ENCODE measurements around the gene CS. TPM values are rescaled to one million over a fixed set of nuclear protein-coding genes. Genes with fewer than 3 reads are reported as not detected.
A peak's percentile ranks its signal among the peaks of the same experiment; 100 is the strongest.
"Not testable (repeated sequence)": the region's sequence is repeated elsewhere in the genome, so short reads cannot be mapped to it uniquely, and the experiment has no call there.

Gene CS
- total RNA-seq, 1 donor from 2014 or later = 67.4 TPM

DNA sequence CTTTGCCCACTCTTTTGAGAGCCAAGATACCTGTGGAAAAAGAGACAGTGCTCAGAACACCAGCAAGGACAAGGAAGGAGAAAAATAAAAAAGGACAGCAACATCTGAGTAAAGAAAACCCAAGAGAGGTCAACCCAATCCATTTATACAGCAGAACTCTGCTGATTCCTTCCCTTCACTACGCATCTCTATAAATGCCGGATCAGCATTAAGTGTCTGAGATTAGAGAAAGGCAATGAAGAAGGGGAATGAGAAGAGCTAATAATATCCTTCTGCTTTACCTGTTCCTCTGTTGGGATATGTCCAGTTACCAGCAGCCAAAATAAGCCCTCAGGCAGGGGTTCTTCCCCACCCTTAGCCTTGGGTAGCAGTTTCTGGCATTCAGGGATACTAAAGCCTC is 17.6 kb downstream of the CS start:
- ATAC-seq = no peak
- no peak for DNase-seq (ENCODE audit: low spot score)

DNA sequence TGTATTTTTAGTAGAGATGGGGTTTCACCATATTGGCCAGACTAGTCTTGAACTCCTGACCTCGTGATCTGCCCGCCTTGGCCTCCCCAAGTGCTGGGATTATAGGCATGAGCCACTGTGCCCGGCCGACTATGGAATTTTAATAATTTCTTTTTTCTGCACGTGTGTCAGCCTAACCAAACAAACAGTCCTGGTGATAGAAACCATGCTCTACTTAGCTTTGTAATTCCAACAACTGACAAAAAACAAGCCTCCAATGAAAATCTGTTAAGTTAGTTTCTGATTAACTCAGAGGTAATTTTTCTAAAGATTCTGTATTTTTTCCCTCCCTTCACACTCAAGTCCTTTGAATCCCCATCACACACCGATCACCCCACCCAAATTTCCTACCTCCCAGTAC is 18.1 kb downstream of the CS start:
- DNase-seq (ENCODE audit: low spot score) (no peak), ATAC-seq (no peak)

DNA sequence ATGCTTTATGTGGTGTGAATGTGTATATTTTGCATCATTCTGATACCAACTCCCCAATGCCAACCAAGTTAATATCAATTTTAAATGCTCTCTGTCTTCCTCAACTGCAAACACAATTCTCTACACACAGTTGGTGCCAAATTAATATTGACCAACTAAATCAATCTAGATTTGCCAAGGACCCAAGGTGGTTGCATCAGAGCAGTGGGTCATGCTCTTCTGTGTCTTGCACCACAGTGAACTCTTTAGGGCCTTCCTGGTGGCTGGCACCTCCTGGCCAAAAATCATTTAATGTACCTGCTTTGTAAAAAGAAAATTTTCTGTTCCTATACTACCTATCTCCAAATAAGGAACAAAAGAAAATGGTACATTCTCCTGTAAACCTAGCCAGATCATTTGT is 19.3 kb downstream of the CS start:
- DNase-seq (ENCODE audit: low spot score) = peak; percentile 76
- ATAC-seq = peak; percentile 86

DNA sequence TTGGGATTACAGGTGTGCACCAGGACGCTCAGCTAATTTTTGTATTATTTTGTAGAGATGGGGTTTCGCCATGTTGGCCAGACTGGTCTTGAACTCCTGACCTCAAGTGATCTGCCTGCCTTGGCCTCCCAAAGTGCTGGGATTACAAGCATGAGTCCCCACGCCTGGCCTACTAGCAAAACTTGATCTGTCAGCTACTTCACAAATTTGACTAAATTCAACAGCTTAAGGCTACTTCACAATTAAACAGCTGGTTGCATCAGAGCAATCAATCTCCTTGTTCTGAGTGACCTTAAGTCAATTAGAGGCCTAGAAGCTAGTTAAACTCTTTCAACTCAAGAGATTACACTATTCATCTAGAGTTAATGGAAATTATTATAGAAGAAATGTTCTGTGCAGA is 21.2 kb downstream of the CS start:
- no peak for ATAC-seq

DNA sequence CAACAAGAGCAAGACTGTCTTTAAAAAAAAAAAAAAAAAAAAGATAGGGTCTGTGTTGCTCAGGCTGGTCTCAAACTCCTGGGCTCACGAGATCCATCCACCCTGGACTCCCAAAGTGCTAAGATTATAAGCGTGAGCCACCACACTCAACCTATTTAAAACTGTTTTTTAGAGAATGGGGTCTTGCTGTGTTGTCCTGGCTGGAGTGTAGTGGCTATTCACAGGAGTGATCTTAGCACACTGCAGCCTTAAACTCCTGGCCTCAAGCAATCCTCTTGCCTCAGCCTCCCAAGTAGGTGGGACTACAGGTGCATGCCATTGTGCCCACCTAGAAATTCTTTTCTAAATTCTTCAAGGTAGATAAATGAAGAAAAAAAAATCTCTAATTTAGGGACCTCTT is 25.8 kb downstream of the CS start:
- no peak for ATAC-seq
- DNase-seq (ENCODE audit: low spot score) = no peak

More for the DNA sequence above, 21.2 kb downstream of the CS start:
- DNase-seq (ENCODE audit: low spot score) = no peak

DNA sequence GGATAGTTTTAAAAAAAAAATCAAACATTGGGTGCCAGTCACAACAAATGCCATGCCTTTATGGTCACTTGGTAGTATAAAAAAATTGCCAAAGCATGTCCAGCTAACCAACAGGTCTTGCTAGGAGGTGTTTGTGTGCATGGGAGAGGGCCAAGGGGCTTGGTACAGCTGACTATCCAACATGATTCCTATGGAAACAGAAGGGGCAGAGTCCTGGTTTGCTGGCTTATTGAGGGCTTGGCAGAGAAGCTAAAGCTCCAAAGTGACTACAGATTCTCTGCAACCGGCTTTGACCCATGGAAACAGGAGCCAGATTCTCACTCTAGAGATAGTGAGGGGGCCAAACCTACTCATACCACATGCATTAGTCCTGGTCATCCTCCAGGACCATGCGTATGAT is 27.7 kb downstream of the CS start:
- peak; percentile 83 for ATAC-seq
- DNase-seq (ENCODE audit: low spot score) = peak; percentile 81

DNA sequence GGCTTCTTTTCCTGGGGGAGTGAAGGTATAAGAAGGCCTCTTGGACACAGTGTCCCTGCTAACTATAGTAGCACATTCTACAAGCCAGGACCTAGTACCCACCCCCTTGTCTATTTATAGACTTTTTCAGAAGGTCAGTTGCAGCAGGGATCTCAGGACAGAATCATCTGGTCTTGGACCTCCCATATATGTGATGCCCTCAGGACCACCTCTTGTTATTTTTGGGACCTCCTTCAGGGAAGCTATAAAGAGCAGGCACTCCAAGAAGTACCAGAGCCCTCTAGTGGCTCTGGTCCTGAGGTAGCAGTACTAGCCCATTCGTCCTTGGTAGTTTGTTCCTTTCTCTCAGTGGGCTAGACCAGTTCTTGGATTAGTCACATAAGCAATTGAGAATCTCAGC is 29.1 kb downstream of the CS start:
- ATAC-seq = no peak
- DNase-seq (ENCODE audit: low spot score) = no peak

DNA sequence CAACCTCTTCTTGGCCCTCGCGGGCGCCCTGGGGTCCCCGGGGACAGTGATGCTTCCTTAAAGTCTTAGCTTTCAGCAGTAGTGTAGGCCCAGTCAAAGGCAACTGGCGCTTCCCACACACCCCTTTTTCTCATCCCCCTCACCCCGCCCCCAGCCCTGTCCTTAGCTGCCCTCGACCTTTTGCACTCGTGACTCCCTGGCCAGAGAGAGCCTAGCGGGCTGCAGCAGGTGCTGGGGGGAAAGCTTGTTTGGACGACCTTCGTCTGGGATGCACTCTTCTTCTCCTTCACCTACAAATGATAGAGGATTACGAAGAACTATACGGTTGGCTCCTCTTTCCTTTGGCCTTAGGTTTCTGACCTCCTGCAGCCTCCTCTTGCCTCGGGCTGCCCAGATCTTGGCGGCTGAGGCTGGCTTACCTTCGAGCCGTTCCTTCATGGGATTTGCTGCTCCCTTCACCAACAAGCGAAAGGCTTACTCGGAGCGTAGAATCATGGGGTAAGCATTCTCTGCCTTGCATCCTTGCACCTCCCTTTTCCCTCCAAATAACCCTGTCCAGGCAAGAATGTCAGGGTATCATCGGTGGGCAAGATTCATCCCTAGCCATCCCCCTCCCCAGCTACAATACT is 32.6 kb downstream of the CS start:
- DNase-seq (ENCODE audit: low spot score) = peak; percentile 79
- ATAC-seq = peak; percentile 73

DNA sequence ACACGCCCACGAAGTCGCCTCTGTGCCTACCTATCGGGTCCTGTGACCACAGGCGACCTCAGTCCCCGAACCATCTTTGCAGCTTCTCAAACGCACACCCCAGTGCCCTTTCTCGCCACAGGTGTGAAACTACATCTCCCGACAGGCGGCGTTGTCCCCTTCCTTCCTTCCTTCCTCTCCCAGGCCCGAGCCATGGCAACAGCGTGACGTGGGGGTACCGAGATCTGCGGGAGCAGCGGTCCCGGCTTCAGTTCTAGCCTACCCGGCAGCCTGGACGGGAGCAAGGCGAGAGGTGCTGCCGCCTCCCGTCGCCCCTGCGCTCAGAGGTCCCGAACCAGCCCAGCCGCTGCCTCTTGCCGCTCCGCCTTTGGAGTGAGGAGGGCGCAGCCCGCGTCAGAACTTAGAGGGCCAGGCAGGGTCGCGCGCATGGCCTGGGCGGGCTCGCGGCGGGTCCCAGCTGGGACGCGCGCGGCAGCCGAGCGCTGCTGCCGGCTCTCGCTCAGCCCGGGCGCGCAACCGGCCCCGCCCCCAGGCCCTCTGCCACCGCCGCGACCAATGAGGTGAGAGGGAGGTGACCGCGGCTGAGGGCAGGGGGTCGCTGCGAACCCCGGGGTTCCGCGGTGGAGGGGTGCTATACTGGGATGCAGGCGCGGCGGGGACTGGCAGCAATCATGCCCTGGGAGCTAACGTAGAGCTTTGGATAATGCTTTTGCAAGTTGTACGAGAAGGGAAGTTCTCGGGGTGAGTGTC is 33.3 kb downstream of the CS start, which contains the start of gene COQ10A:
COQ10A (plus strand) TSS at position 250 of the 750 bp plus-strand sequence; CDS start at position 427, 177 bp downstream.
- peak; percentile 91 for ATAC-seq
- DNase-seq (ENCODE audit: low spot score) = peak; percentile 90

DNA sequence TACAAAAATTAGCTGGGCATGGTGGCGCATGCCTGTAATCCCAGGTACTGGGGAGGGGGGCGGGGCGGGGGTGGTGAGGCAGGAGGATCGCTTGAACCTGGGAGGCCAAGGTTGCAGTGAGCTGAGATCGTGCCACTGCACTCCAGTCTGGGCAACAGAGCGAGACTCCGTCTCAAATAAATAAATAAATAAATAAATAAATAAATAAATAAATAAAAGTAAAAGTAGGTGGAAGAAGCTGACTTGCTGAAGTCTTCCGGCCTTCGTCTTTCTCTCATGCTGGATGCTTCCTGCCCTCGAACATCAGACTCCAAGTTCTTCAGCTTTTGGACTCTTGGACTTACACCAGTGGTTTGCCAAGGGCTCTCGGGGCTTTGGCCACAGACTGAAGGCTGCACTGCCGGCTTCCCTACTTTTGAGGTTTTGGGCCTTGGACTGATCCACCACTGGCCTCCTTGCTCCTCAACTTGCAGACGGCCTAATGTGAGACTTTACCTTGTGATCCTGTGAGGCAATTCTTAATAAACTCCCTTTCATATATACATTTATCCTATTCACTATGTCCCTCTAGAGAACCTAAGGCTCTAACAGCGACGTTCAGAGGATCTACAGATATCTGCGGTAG is 34.0 kb downstream of the CS start:
- peak; percentile 5 for ATAC-seq
- DNase-seq (ENCODE audit: low spot score) = not testable (repeated sequence)

DNA sequence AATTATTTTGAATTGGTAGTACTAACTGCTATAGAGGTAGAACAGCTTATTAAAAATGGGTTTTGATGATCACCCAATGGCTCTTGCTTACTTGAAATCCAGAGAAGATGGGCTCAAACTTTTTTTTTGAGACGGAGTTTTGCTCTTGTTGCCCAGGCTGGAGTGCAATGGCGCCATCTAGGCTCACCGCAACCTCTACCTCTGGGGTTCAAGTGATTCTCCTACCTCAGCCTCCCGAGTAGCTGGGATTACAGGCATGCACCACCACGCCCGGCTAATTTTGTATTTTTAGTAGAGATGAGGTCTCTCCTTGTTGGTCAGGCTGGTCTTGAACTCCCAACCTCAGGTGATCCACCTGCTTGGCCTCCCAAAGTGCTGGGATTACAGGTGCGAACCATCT is 37.2 kb downstream of the CS start:
- not testable (repeated sequence) for ATAC-seq; DNase-seq (ENCODE audit: low spot score)

DNA sequence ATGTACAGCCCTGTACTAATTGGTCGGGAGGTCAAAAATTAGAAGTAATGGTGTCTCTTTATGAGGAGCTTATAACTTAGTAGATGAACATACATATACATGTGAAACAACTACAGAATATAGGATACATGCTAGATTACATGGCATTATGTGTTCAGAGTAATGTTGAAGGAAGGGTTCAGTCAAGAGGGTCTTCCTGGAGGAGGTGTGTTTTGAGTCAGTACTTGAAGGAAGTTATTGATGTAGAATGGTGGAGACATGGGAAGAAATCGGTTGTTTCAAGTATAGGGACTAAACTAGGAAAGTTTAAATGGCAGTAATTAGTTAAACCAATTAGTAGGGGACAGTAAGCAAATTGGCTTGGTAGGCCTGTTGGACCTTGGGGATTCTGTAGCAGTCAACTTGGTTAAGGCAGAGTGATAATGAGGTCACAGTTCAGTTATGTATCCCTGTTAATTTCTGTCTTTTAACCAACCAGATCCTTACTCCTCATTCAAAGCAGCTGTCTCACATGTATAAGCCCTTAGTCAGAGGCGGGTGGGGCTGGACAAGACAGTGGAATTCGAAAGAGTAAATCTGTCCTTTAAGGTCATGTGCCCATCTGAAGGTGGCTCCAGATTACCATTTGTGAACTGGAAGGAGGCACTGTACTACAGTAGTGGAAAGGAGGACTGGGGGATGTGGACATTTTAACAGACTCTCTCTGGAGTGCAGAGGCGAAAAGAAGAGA is 38.5 kb downstream of the CS start:
- ATAC-seq (no peak), DNase-seq (ENCODE audit: low spot score) (no peak)

DNA sequence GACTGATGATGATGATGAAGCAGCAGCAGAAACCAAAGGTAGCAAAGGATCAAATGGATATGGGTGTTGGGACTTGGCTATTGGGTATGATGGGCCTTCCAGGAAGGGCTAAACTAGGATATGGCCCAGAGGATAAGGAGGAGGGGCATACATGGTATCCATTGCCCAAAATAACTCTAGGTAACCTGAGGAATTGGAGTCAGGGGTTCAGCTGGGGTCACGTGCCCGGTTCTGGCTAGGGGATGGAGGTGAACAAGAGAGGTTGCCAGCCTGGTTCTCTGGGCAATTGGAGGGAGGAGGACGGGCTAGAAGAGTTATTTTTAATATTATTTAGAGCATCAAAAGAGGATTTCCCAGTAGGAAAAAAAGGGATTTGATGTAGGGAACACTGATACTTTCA is 39.2 kb downstream of the CS start:
- ATAC-seq = no peak
- no peak for DNase-seq (ENCODE audit: low spot score)

DNA sequence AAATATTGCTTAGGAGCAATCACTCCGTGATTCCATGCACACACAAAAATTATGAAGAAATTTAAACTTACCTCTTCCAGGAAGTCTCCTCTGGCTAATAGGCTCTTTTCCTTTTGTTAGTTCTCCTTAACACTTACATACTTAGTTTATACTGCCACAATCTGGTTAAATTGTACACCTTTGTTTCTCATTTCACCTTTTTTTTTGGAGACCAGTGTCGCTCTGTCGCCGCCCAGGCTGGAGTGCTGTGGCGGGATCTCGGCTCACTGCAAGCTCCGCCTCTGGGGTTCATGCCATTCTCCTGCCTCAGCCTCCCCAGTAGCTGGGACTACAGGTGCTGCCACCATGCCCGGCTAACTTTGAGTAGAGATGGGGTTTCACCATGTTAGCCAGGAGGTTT is 39.8 kb downstream of the CS start:
- DNase-seq (ENCODE audit: low spot score) (no peak), ATAC-seq (no peak)

DNA sequence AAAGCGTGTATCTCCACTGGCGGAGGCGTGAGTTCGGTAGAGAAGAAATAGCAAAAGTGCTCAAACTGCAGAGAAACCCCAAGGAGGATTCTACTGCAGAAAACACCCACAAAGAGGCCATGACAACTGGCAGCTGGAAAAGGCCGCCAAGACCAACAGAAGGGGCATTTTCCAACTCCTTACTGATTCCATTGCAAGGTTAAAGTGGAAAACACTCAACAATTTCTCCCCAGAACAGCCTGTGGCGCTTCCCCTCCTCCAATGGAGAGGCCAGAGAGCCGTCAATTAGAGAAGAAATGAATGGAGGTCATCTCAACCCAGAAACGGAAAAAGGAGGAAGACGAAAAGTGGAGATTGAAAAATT is 41.3 kb downstream of the CS start:
- DNase-seq (ENCODE audit: low spot score) (no peak), ATAC-seq (no peak)

DNA sequence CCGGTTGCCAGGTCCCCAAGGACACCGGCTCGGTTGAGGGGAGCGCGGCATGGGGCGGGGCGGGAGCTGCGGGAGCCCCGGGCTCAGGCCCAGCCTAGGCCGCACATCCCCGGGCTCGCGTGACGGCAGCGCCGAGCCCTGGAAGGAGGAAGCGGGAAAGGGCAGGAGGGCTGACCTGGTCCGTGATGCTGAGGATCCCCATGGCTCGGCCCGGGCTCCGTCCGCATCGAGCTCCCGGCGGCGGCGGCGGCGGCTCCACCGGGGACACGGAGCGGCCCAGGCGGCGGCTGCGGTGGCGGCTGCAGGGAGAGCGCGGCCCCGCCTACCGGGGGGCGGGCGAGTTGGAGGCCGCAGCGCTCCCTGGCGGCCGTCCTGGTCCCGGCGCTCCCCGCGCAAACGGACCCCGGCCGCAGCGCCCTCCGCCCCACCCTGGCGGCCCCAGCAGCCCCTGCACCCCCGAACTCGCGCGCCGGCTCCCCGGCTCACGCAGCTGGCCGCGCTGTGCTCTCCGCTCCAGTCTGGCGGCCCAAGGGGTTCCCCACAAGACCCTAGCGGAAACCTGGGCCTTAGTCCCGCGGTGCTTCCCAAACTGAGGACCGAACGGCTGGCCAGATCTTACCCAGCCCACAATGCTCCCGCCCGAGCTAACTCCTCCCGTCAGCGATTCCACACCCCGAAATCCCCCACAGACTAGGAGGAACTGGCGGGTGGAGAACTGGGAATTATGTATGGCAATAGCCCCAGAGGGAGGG is 41.9 kb downstream of the CS start, which contains the start of gene ANKRD52:
ANKRD52 (minus strand) TSS at position 317 of the 752 bp plus-strand sequence; CDS start at position 202, 115 bp downstream.
- DNase-seq (ENCODE audit: low spot score) (peak; percentile 81), ATAC-seq (peak; percentile 99)

DNA sequence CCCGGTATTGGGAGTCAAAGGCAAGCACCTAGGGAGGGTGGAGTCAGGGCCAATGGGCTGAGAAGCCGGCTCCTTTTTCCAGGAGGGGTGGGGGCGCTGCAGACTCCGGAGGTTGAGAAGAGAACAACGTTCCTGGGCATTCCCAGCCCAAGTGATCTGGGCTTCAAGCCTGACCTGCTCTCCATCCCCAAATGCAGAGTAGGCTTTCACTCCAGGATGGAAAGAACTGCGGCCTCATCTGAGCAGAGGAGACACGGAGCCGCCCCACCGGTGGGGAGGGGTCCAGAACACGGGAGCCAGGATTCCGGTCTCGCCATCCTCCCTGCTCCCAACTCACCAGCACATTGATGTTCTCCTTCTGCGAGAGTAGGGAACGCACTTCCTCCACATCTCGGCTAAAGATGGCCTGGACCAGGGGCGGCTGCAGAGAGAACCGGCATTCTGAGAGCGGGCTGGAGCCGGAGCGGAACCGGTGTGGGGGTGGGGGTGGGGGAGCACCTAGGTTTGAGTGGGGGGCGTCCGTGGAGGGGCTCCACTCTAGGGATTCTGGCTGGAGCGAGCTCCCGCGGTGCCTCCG is 42.6 kb downstream of the CS start:
- ATAC-seq (peak; percentile 22), DNase-seq (ENCODE audit: low spot score) (no peak)

DNA sequence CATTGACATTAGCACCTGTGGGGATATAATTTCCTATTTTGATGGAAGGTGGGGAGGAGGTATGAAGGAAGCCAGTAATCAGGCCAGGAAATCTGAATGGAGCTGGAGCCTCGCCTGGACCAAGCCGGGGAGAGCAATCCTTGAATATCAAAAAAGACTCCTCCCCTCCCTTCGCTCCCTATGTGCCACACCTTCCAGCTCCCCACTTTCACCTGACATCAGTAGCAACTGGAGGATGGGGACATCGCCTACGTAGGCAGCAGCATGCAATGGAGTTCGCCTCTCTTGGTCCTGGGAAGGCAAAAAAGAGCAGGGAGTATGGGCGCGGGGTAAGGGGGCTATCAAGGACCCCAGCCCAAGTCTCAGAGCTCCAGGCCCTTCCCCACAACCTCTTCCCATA is 43.1 kb downstream of the CS start:
- DNase-seq (ENCODE audit: low spot score) = no peak
- no peak for ATAC-seq

DNA sequence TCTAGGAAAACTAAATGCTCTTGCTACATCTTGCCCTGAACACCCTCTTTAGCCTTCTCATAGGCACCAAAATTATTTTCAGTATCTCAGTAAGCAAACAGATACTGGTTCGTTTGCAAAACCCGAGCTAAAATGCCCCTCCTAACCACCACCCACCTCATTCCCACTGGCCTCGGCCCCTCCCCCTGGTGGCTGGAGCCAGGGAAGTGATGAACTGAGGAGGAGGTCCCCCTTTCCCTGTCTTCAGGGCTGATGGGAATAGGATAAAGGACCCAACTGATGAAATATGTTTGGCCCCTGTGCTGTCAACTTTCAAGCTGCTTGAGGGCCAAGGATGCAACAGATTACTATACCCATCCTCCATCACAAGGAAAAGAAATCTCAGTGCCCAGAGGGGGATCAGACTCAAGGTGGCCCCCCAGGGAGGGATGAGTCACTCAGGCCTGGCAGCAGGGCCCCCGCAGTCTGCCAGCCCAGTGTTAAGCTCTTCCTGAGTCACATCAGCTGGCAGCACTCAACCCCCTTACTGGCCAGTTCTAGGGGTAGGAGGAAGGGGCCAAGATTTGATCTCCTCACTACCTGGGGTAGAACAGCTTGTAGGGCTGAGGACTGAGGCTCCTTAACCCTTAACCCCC is 43.7 kb downstream of the CS start:
- no peak for ATAC-seq

DNA sequence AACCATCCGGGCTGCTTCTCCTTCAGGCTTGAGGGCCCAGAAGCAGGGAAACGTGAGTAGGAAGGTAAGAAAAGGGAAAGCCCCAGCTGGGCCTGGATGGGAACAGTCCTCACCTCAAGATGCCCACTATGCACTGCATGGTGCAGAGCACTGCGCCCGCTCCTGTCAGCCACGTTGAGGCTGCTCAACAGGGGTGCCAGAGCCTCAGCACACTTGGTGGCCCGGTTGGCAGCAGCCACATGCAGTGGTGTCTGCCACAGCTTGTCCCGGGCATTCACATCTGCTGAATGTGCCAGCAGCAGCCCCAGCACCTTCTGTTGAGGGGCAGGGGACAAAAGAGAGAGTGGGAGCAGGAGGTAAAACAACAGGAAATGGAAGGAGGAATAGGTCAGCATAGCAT is 44.5 kb downstream of the CS start:
- no peak for DNase-seq (ENCODE audit: low spot score)
- no peak for ATAC-seq

More for the DNA sequence above, 43.7 kb downstream of the CS start:
- DNase-seq (ENCODE audit: low spot score) = no peak
